ENCODE data around the gene MYO16. TPM values are rescaled to one million over a fixed set of nuclear protein-coding genes. Genes with fewer than 3 reads are reported as not detected.
A peak's percentile ranks its signal among the peaks of the same experiment; 100 is the strongest.

MYO16 gene
- total and polyA plus RNA-seq, 2 experiments from 2014 or later = 0.13 to 0.23 TPM

GRCh38 chr13:108943842-108944241 lies 314.4 kb downstream of the MYO16 start:
- no peaks in the 10 kb centered on the region for H3K27me3 ChIP-seq
- no peaks in the 10 kb centered on the region for H3K9me2 ChIP-seq (replicated peaks; ENCODE audit: insufficient read depth)
- WGBS (ENCODE audit: low lambda C conversion rate, missing lambda C conversion rate) = 91% methylated on average over 7 of the region's 7 CpGs
- no peak overlapping the region for H2AFZ ChIP-seq
- no peaks in the 10 kb centered on the region for H3K9me3 ChIP-seq (ENCODE audit: low read depth)
- H3K4me2 ChIP-seq = no peak overlapping the region
- TF ChIP-seq EZH2 (IDR thresholded peaks at IDR 0.05; ENCODE audit: borderline replicate concordance) (no peak), EZH2phosphoT487 (IDR thresholded peaks at IDR 0.05; ENCODE audit: low read depth, severe bottlenecking, unreplicated experiment) (no peak), CTCF (IDR thresholded peaks at IDR 0.05; ENCODE audit: poor library complexity) (no peak)
- H3K27ac ChIP-seq = no peak overlapping the region
- no peak overlapping the region for H3K4me3 ChIP-seq
- H3K36me3 ChIP-seq (replicated peaks; ENCODE audit: insufficient read depth, low read depth) = no peaks in the 10 kb centered on the region
- no peak for DNase-seq (ENCODE audit: low spot score)
- no peaks in the 10 kb centered on the region for H4K20me1 ChIP-seq (ENCODE audit: insufficient read depth, poor library complexity, severe bottlenecking)
- peaks cover 4% of the 10 kb centered on the region for H3K4me1 ChIP-seq (ENCODE audit: insufficient read depth)
- H3K79me2 ChIP-seq = no peaks in the 10 kb centered on the region

- Histone ChIP-seq H3K36me3 (replicated peaks; ENCODE audit: insufficient read depth, low read depth) (no peaks in the 10 kb centered on the region), H3K27ac (no peak overlapping the region), H3K9me2 (replicated peaks; ENCODE audit: insufficient read depth) (no peaks in the 10 kb centered on the region), H3K27me3 (no peaks in the 10 kb centered on the region), H4K20me1 (ENCODE audit: insufficient read depth, poor library complexity, severe bottlenecking) (no peaks in the 10 kb centered on the region), H2AFZ (no peak overlapping the region), H3K9me3 (ENCODE audit: low read depth) (no peaks in the 10 kb centered on the region), H3K79me2 (no peaks in the 10 kb centered on the region), H3K4me3 (no peak overlapping the region), H3K4me2 (no peak overlapping the region), H3K4me1 (ENCODE audit: insufficient read depth) (peaks cover 4% of the 10 kb centered on the region)
- TF ChIP-seq EZH2phosphoT487 (IDR thresholded peaks at IDR 0.05; ENCODE audit: low read depth, severe bottlenecking, unreplicated experiment) (no peak), EZH2 (IDR thresholded peaks at IDR 0.05; ENCODE audit: borderline replicate concordance) (no peak), CTCF (IDR thresholded peaks at IDR 0.05; ENCODE audit: poor library complexity) (no peak)
- WGBS (ENCODE audit: low lambda C conversion rate, missing lambda C conversion rate) = 83% methylated on average over 4 of the region's 4 CpGs
- no peak for DNase-seq (ENCODE audit: low spot score)
Measured at GRCh38 chr13:108944760-108945159, 315.3 kb downstream of the MYO16 start.

GRCh38 chr13:108947551-108948030 lies 318.2 kb downstream of the MYO16 start:
- H3K27me3 ChIP-seq = no peaks in the 10 kb centered on the region
- no peak overlapping the region for H3K4me3 ChIP-seq
- no peak overlapping the region for H2AFZ ChIP-seq
- H3K4me2 ChIP-seq = peak overlapping the region; percentile 7
- no peaks in the 10 kb centered on the region for H3K9me2 ChIP-seq (replicated peaks; ENCODE audit: insufficient read depth)
- DNase-seq (ENCODE audit: low spot score) = no peak
- peaks cover 4% of the 10 kb centered on the region for H3K4me1 ChIP-seq (ENCODE audit: insufficient read depth)
- no peak for TF ChIP-seq EZH2 (IDR thresholded peaks at IDR 0.05; ENCODE audit: borderline replicate concordance)
- TF ChIP-seq CTCF (IDR thresholded peaks at IDR 0.05; ENCODE audit: poor library complexity) = no peak
- 57% methylated on average over 8 of the region's 8 CpGs for WGBS (ENCODE audit: low lambda C conversion rate, missing lambda C conversion rate)
- no peaks in the 10 kb centered on the region for H3K9me3 ChIP-seq (ENCODE audit: low read depth)
- H3K79me2 ChIP-seq = no peaks in the 10 kb centered on the region
- H3K36me3 ChIP-seq (replicated peaks; ENCODE audit: insufficient read depth, low read depth) = no peaks in the 10 kb centered on the region
- H4K20me1 ChIP-seq (ENCODE audit: insufficient read depth, poor library complexity, severe bottlenecking) = no peaks in the 10 kb centered on the region
- H3K27ac ChIP-seq = peak overlapping the region; percentile 54

- Histone ChIP-seq H3K9me2 (replicated peaks; ENCODE audit: insufficient read depth) (no peaks in the 10 kb centered on the region), H3K4me1 (ENCODE audit: insufficient read depth) (peaks cover 4% of the 10 kb centered on the region), H3K9me3 (ENCODE audit: low read depth) (no peaks in the 10 kb centered on the region), H3K27ac (peak overlapping the region; percentile 17), H3K79me2 (no peaks in the 10 kb centered on the region), H3K27me3 (no peaks in the 10 kb centered on the region), H3K4me2 (no peak overlapping the region), H2AFZ (no peak overlapping the region), H4K20me1 (ENCODE audit: insufficient read depth, poor library complexity, severe bottlenecking) (no peaks in the 10 kb centered on the region), H3K4me3 (no peak overlapping the region), H3K36me3 (replicated peaks; ENCODE audit: insufficient read depth, low read depth) (no peaks in the 10 kb centered on the region)
- WGBS (ENCODE audit: low lambda C conversion rate, missing lambda C conversion rate) = 79% methylated on average over 7 of the region's 7 CpGs
- TF ChIP-seq CTCF (IDR thresholded peaks at IDR 0.05; ENCODE audit: poor library complexity) = no peak
- no peak for TF ChIP-seq EZH2phosphoT487 (IDR thresholded peaks at IDR 0.05; ENCODE audit: low read depth, severe bottlenecking, unreplicated experiment)
- no peak for TF ChIP-seq EZH2 (IDR thresholded peaks at IDR 0.05; ENCODE audit: borderline replicate concordance)
- no peak for DNase-seq (ENCODE audit: low spot score)
Measured at GRCh38 chr13:108948251-108948671, 318.9 kb downstream of the MYO16 start.

Data from hepatocyte (in vitro differentiated cells).